Upper lobe of left lung (tissue), 6 donors: ENCODE results near the gene EPHB1. TPM values are rescaled to one million over a fixed set of nuclear protein-coding genes. Genes with fewer than 3 reads are reported as not detected.

Experiments used
- ATAC-seq, 2 donors: fragments of 200-7000 bp; cut with Tn5 transposase; one replicate each; pipeline ENCODE4 v1.9.1; 2022; ENCODE audit warnings: mild to moderate bottlenecking in 2 of 2, moderate library complexity in 2 of 2; ENCODE audit not compliant: low FRiP score in 2 of 2
- DNase-seq, 2 donors: peaks; one replicate each; pipeline ENCODE4 v3.0.0-alpha.2; 2019 to 2020
- H3K27ac ChIP-seq, 4 donors: fragments of 200-600 bp; sonication (generic); one replicate each; pipeline ENCODE4 v1.5.1; 2016 to 2019
- H3K27me3 ChIP-seq, 4 donors: fragments of 200-600 bp; sonication (generic); one replicate each; pipeline ENCODE4 v1.5.1; 2017 to 2019
- H3K36me3 ChIP-seq, 4 donors: fragments of 200-600 bp; sonication (generic); one replicate each; pipeline ENCODE4 v1.5.1; 2016 to 2019
- H3K4me1 ChIP-seq, 4 donors: fragments of 200-600 bp; sonication (generic); one replicate each; pipeline ENCODE4 v1.5.1; 2018 to 2019
- H3K4me3 ChIP-seq, 4 donors: fragments of 200-600 bp; sonication (generic); one replicate each; pipeline ENCODE4 v1.5.1; 2017 to 2019; ENCODE audit warnings: mild to moderate bottlenecking in 2 of 4, moderate library complexity in 1 of 4
- H3K9me3 ChIP-seq, 4 donors: fragments of 200-600 bp; sonication (generic); one replicate each; pipeline ENCODE4 v1.5.1; 2018 to 2019
- EP300 ChIP-seq, 4 donors: sonication (generic); formaldehyde crosslinking; IDR thresholded peaks; one replicate each; pipeline ENCODE4 v1.5.1; 2017; ENCODE audit warnings: antibody characterized with exemption in 4 of 4, control low read depth in 2 of 4
- POLR2A ChIP-seq, 4 donors: fragments of 450-650 bp; IDR thresholded peaks; one replicate each; pipeline ENCODE4 v1.5.1; 2016 to 2017; ENCODE audit warnings: antibody characterized with exemption in 4 of 4, mild to moderate bottlenecking in 2 of 4
- POLR2AphosphoS5 ChIP-seq, 2 donors: sonication (generic); formaldehyde crosslinking; IDR thresholded peaks; one replicate each; pipeline ENCODE4 v1.5.1; 2017; ENCODE audit warnings: antibody characterized with exemption in 2 of 2
- WGBS, 2 donors: methylation state at CpG; one replicate each; pipeline ENCODE4 v1.1.5; 2017 to 2018; 5-methylcytosine and 5-hydroxymethylcytosine counted together
- total RNA-seq, 6 donors: library from RNA; depleted of rRNA in 4 of 6; stranded (reverse); fragments of >200 nt in 4 of 6; gene quantifications; one replicate each; pipeline versions ENCODE4 v1.1.0 to v1.2.1, GENCODE V29; 2016 to 2021
- TF ChIP-seq, protein P1 (sequence below), 6 experiments: fragments of 450-650 bp in 4 of 6; fragments of 200-600 bp in 2 of 6; sonication (generic) in 2 of 6; IDR thresholded peaks; one replicate each; pipeline ENCODE4 v1.5.1; 2016 to 2019; ENCODE audit warnings: antibody characterized with exemption in 6 of 6
- donor health status: DM: no; HTN: no; CAD: no; lungs with moderate emphysema.
- donor health status: DM: no; HTN: yes; CAD: no; lungs with severe emphysema.

EPHB1 gene
- total RNA-seq, 6 donors from 2014 or later: 1.3 to 14.6 (median 2.4) TPM; not detected in 1

GRCh38 chr3:134796281-134797056, 1.4 kb downstream of the EPHB1 start:
- ATAC-seq (no peak), DNase-seq (peak in 1 of 2 donors; percentile 75)
- no peak overlapping the region for H3K27ac ChIP-seq
- 5% methylated on average over 47 of the region's 61 CpGs; no CpG with 5 or more reads in 1 of the 2 donors for WGBS, 2 donors
- TF ChIP-seq, protein P1, sequence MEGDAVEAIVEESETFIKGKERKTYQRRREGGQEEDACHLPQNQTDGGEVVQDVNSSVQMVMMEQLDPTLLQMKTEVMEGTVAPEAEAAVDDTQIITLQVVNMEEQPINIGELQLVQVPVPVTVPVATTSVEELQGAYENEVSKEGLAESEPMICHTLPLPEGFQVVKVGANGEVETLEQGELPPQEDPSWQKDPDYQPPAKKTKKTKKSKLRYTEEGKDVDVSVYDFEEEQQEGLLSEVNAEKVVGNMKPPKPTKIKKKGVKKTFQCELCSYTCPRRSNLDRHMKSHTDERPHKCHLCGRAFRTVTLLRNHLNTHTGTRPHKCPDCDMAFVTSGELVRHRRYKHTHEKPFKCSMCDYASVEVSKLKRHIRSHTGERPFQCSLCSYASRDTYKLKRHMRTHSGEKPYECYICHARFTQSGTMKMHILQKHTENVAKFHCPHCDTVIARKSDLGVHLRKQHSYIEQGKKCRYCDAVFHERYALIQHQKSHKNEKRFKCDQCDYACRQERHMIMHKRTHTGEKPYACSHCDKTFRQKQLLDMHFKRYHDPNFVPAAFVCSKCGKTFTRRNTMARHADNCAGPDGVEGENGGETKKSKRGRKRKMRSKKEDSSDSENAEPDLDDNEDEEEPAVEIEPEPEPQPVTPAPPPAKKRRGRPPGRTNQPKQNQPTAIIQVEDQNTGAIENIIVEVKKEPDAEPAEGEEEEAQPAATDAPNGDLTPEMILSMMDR (IDR thresholded peaks at IDR 0.05): no peak
- no peak for TF ChIP-seq EP300 (IDR thresholded peaks at IDR 0.05)
- no peak for TF ChIP-seq POLR2A (IDR thresholded peaks at IDR 0.05)
- TF ChIP-seq POLR2AphosphoS5 (IDR thresholded peaks at IDR 0.05): no peak
- H3K4me1 ChIP-seq: peaks cover 17 to 31% (median 21%) of the 10 kb centered on the region in 4 donors
- H3K9me3 ChIP-seq: no peaks in the 10 kb centered on the region
- H3K4me3 ChIP-seq: peak overlapping the region in 3 of 4 donors; percentile 42 to 54 (median 51)
- H3K27me3 ChIP-seq: peaks cover 0 to 23% (median 12%) of the 10 kb centered on the region in 4 donors
- H3K36me3 ChIP-seq: no peaks in the 10 kb centered on the region

DNA sequence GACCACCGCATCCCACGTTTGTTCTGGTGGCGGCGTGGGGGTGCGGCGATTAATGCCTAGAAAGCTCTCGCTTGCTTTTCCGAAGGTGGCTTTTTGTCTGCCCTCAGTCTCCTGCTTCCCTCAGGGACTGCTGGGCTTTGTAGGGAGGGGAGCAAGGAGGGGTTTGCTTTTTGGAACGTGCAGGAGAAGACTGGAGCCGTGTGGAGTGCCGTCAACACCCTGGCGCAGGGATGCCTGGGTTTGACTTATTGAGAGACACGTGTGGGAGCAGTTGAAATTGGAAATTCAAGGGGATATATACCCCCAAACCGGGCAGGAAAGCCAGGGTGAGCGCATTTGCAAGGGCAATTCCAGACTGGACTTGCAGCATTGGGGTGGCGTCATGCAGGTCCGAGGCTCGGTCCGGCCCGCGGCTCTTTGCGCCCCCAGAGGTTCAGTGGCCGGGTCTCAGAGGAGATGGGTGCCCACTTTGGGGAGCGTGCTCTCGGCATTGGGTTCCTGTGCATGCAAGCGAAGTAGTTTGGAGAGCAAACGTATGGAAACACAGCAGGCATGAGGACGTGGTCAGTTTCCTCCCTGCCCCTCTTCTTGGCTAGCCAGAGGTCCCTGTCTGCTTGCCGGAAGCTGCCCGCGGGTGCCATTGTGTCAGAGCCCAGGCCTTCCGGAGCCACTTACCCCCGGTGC, 2.1 kb downstream of the EPHB1 start:
- Histone ChIP-seq H3K4me3 (peak overlapping the region in 1 of 4 donors; percentile 51), H3K36me3 (no peaks in the 10 kb centered on the region), H3K27ac (no peak overlapping the region), H3K4me1 (peaks cover 17 to 31% (median 21%) of the 10 kb centered on the region in 4 donors), H3K27me3 (peaks cover 0 to 23% (median 12%) of the 10 kb centered on the region in 4 donors), H3K9me3 (no peaks in the 10 kb centered on the region)
- TF ChIP-seq POLR2A (IDR thresholded peaks at IDR 0.05) (no peak), POLR2AphosphoS5 (IDR thresholded peaks at IDR 0.05) (no peak), EP300 (IDR thresholded peaks at IDR 0.05) (no peak)
- TF ChIP-seq, protein P1 (IDR thresholded peaks at IDR 0.05): no peak
- 14 to 18% methylated on average over 12 to 33 of the region's 33 CpGs for WGBS, 2 donors
- ATAC-seq (no peak), DNase-seq (peak in 1 of 2 donors; percentile 62)

DNA sequence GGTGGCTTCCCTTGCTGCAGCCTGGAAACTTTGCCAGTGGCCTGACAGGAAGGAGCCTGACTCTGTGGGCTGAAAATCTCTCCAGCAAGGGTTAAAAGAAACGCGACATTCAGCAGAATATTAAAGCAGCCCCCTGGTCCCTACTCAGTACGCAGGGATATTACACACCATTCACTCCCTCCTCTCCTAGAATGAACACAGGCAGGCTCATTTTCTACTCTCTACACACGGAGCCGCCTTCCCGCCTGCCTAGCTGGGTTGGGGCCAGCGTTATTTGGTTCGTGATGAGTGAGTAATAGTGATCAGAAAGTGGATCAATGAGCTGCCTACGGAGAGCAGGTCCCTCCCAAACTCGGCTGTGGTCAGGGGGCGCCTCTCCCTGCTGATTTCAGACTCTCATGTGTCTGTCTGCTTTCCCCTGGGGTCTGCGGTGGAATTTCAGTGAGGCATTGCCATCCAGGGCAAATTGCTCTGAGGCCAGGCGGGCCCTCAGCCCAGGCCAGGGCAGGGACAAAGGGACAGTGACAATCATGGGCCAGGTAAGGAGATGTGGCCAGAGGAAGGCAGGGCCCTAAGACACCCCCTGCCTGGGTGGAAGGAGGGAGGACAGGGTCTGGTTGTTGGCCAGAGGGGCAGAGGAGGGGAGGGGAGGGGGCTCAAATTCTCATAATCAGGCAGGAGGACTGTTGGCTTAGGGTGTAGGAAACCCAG, 2.8 kb downstream of the EPHB1 start:
- ATAC-seq (no peak), DNase-seq (peak in 1 of 2 donors; percentile 16)
- Histone ChIP-seq H3K27ac (no peak overlapping the region), H3K9me3 (no peaks in the 10 kb centered on the region), H3K27me3 (peaks cover 0 to 23% (median 12%) of the 10 kb centered on the region in 4 donors), H3K36me3 (no peaks in the 10 kb centered on the region), H3K4me3 (no peak overlapping the region), H3K4me1 (peaks cover 17 to 31% (median 21%) of the 10 kb centered on the region in 4 donors)
- no peak for TF ChIP-seq POLR2A (IDR thresholded peaks at IDR 0.05)
- TF ChIP-seq, protein P1 (IDR thresholded peaks at IDR 0.05): no peak
- no peak for TF ChIP-seq EP300 (IDR thresholded peaks at IDR 0.05)
- TF ChIP-seq POLR2AphosphoS5 (IDR thresholded peaks at IDR 0.05): no peak
- whole genome bisulfite sequencing, 2 donors: 61 to 75% methylated on average over 9 to 13 of the region's 13 CpGs

DNA sequence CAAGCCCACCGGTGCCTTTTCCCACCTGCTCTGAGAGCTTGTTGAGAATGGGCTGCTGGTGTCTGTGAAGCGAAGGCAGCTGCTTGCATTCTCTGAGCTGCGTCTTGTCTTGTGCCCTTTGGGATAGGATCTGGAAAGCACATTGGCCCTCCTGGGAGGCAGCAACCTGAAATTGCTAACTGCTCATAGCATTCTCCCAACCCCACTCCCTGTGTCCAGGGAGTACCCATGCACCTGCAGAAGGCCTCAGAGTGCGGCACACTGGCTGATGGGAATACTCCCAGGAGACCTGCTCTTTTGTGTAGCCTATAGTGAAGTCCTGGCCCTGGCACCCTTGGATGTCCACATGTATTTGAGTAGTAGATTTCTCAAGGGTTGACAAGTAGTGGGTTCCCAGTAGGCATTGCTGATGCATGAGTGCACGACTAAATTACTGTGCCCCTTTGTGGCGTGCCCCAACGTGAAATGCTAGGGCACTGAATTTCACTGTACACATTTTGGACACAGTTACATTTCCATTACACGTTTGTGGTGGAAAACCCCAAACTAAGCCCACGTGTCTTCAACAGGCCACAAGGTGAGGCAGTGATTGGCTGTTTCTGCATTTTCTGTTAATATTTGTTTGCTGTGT, 3.7 kb downstream of the EPHB1 start:
- no peak for ATAC-seq
- no peak overlapping the region for H3K27ac ChIP-seq
- DNase-seq: no peak
- 22 to 74% methylated on average over 2 to 9 of the region's 9 CpGs for WGBS, 2 donors
- peaks cover 0 to 23% (median 12%) of the 10 kb centered on the region in 4 donors for H3K27me3 ChIP-seq
- TF ChIP-seq POLR2A (IDR thresholded peaks at IDR 0.05) (no peak), POLR2AphosphoS5 (IDR thresholded peaks at IDR 0.05) (no peak), EP300 (IDR thresholded peaks at IDR 0.05) (no peak)
- TF ChIP-seq, protein P1 (IDR thresholded peaks at IDR 0.05): no peak
- no peaks in the 10 kb centered on the region for H3K9me3 ChIP-seq
- H3K4me1 ChIP-seq: peaks cover 17 to 31% (median 21%) of the 10 kb centered on the region in 4 donors
- no peaks in the 10 kb centered on the region for H3K36me3 ChIP-seq
- H3K4me3 ChIP-seq: no peak overlapping the region
